GM23338 (cell line): ENCODE data around the gene LYZL2. TPM values are rescaled to one million over a fixed set of nuclear protein-coding genes. Genes with fewer than 3 reads are reported as not detected.

Source experiments
- ATAC-seq: fragments of 200-7000 bp; cut with Tn5 transposase; 3 replicates; pipeline ENCODE4 v1.9.1; 2020
- DNase-seq: peaks from one replicate; pipeline ENCODE4 v3.0.0-alpha.2; 2015; ENCODE audit warnings: low spot score
- H2AFZ ChIP-seq: fragments of 200-600 bp; sonication (generic); 2 replicates; pipeline ENCODE4 v1.8.0; 2016; ENCODE audit warnings: antibody characterized with exemption, mild to moderate bottlenecking, moderate library complexity
- H3F3A ChIP-seq: fragments of 200-600 bp; sonication (generic); replicated peaks from 2 replicates; pipeline ENCODE4 v1.8.0; 2017; ENCODE audit warnings: antibody characterized with exemption, mixed run types, low read depth
- H3K27ac ChIP-seq: fragments of 200-600 bp; sonication (generic); 2 replicates; pipeline ENCODE4 v1.6.1; 2016; ENCODE audit warnings: low read depth
- H3K27me3 ChIP-seq: fragments of 200-600 bp; sonication (generic); 2 replicates; pipeline ENCODE4 v1.8.0; 2016; ENCODE audit warnings: mild to moderate bottlenecking, mixed run types, moderate library complexity; ENCODE audit not compliant: insufficient read depth
- H3K36me3 ChIP-seq: fragments of 200-600 bp; sonication (generic); 2 replicates; pipeline ENCODE4 v1.8.0; 2016; ENCODE audit warnings: mild to moderate bottlenecking; ENCODE audit not compliant: insufficient read depth
- H3K4me1 ChIP-seq: fragments of 200-600 bp; sonication (generic); 2 replicates; pipeline ENCODE4 v1.8.0; 2016; ENCODE audit warnings: mild to moderate bottlenecking, moderate library complexity; ENCODE audit not compliant: insufficient read depth
- H3K4me2 ChIP-seq: fragments of 200-600 bp; sonication (generic); 2 replicates; pipeline ENCODE4 v1.7.1; 2017; ENCODE audit warnings: mixed run types
- H3K4me3 ChIP-seq: fragments of 200-600 bp; sonication (generic); 2 replicates; pipeline ENCODE4 v1.6.1; 2016; ENCODE audit warnings: mixed run types
- H3K79me2 ChIP-seq: fragments of 200-600 bp; sonication (generic); replicated peaks from 2 replicates; pipeline ENCODE4 v1.8.0; 2017; ENCODE audit warnings: mild to moderate bottlenecking; ENCODE audit not compliant: insufficient read depth
- H3K9me2 ChIP-seq: fragments of 200-600 bp; sonication (generic); 2 replicates; pipeline ENCODE4 v1.8.0; 2017; ENCODE audit not compliant: insufficient read depth
- H4K20me1 ChIP-seq: fragments of 200-600 bp; sonication (generic); replicated peaks from 2 replicates; pipeline ENCODE4 v1.8.0; 2017; ENCODE audit warnings: mild to moderate bottlenecking; ENCODE audit not compliant: insufficient read depth
- H3K27ac Mint-ChIP-seq: 2 replicates; pipeline ENCODE4 v1.8.0; 2020; ENCODE audit warnings: inconsistent platforms, mild to moderate bottlenecking, moderate library complexity, mixed read lengths
- H3K27me3 Mint-ChIP-seq: 3 replicates; pipeline ENCODE4 v1.8.0; 2022; ENCODE audit warnings: low read depth, mild to moderate bottlenecking, moderate library complexity, mixed read lengths, inconsistent platforms; ENCODE audit not compliant: insufficient read depth, poor library complexity
- H3K36me3 Mint-ChIP-seq: 3 replicates; pipeline ENCODE4 v1.8.0; 2021; ENCODE audit warnings: low read depth, mild to moderate bottlenecking, inconsistent platforms, moderate library complexity, mixed read lengths
- H3K4me1 Mint-ChIP-seq: 3 replicates; pipeline ENCODE4 v1.8.0; 2020; ENCODE audit warnings: mild to moderate bottlenecking, inconsistent platforms, mixed read lengths
- H3K4me3 Mint-ChIP-seq: 3 replicates; pipeline ENCODE4 v1.8.0; 2021; ENCODE audit warnings: moderate library complexity, mild to moderate bottlenecking, inconsistent platforms, mixed read lengths
- H3K9me3 Mint-ChIP-seq: 3 replicates; pipeline ENCODE4 v1.8.0; 2020; ENCODE audit warnings: moderate library complexity, mild to moderate bottlenecking, inconsistent platforms, mixed read lengths
- CREB1 ChIP-seq: fragments of 250-450 bp; sonication (Bioruptor Pico); IDR thresholded peaks from 2 replicates; pipeline ENCODE4 v1.5.0; 2020; ENCODE audit warnings: low read depth, mild to moderate bottlenecking, moderate library complexity
- CTCF ChIP-seq, 2 experiments: fragments of 200-600 bp in 1 of 2; sonication (generic) in 1 of 2; conservative IDR thresholded peaks; 2 replicates each; pipeline versions ENCODE4 v1.5.1 to v1.6.1; 2016 to 2017; ENCODE audit warnings: antibody characterized with exemption in 2 of 2, low read depth in 2 of 2, mild to moderate bottlenecking in 2 of 2, moderate library complexity in 1 of 2
- ETS1 ChIP-seq: IDR thresholded peaks from 2 replicates; pipeline ENCODE4 v1.6.1; 2016; ENCODE audit warnings: antibody characterized with exemption
- EZH2 ChIP-seq: fragments of 200-600 bp; sonication (generic); IDR thresholded peaks from one replicate; pipeline ENCODE4 v1.8.0; 2017; ENCODE audit warnings: antibody characterized with exemption, mild to moderate bottlenecking, low read depth; ENCODE audit not compliant: unreplicated experiment
- EZH2phosphoT487 ChIP-seq: fragments of 200-600 bp; sonication (generic); IDR thresholded peaks from one replicate; pipeline ENCODE4 v1.8.1; 2018; ENCODE audit warnings: antibody characterized with exemption; ENCODE audit not compliant: unreplicated experiment
- JUNB ChIP-seq: IDR thresholded peaks from one replicate; pipeline ENCODE4 v1.6.1; 2016; ENCODE audit warnings: antibody characterized with exemption; ENCODE audit not compliant: unreplicated experiment
- NANOG ChIP-seq: IDR thresholded peaks from 2 replicates; pipeline ENCODE4 v1.6.1; 2016; ENCODE audit warnings: antibody characterized with exemption, borderline replicate concordance
- POLR2AphosphoS5 ChIP-seq: IDR thresholded peaks from 2 replicates; pipeline ENCODE4 v1.6.1; 2016; ENCODE audit warnings: antibody characterized with exemption, low read depth
- REST ChIP-seq: IDR thresholded peaks from one replicate; pipeline ENCODE4 v1.6.1; 2018; ENCODE audit warnings: antibody characterized with exemption; ENCODE audit not compliant: unreplicated experiment
- STAT1 ChIP-seq: IDR thresholded peaks from one replicate; pipeline ENCODE4 v1.6.1; 2016; ENCODE audit warnings: antibody characterized with exemption; ENCODE audit not compliant: unreplicated experiment
- ZNF114 ChIP-seq: fragments of 250-450 bp; sonication (Bioruptor Pico); IDR thresholded peaks from 2 replicates; pipeline ENCODE4 v1.5.0; 2020; ENCODE audit warnings: mild to moderate bottlenecking, moderate library complexity
- ZNF331 ChIP-seq: fragments of 250-450 bp; sonication (Bioruptor Pico); IDR thresholded peaks from 2 replicates; pipeline ENCODE4 v1.5.0; 2020; ENCODE audit warnings: low read depth, mild to moderate bottlenecking, moderate library complexity
- ZNF462 ChIP-seq: fragments of 250-450 bp; sonication (Bioruptor Pico); IDR thresholded peaks from 2 replicates; pipeline ENCODE4 v1.5.0; 2020; ENCODE audit warnings: mild to moderate bottlenecking, moderate library complexity
- polyA plus RNA-seq: library from polyadenylated mRNA; unstranded; fragments of >200 nt; fragmentation: Nextera tagmentation; extraction: Ambion mirVana; gene quantifications from 2 replicates; pipeline ENCODE4 v1.2.1, GENCODE V29; 2016
- total RNA-seq: library from RNA; depleted of rRNA; stranded (reverse); fragments of >200 nt; shearing (Covaris generic); gene quantifications from 2 replicates; pipeline ENCODE4 v1.2.3, GENCODE V29; 2014

LYZL2 gene
- total and polyA plus RNA-seq, 2 experiments from 2014 or later, result not detected

- Histone ChIP-seq H3K27me3 (peaks cover 6% of the 10 kb centered on the region; the same call in 1 of the 2 replicates), H3F3A (no peaks in the 10 kb centered on the region), H3K79me2 (no peaks in the 10 kb centered on the region), H3K4me1 (peaks cover 8% of the 10 kb centered on the region), H4K20me1 (no peaks in the 10 kb centered on the region), H3K4me2 (no peak overlapping the region), H3K27ac (no peak overlapping the region), H3K36me3 (no peaks in the 10 kb centered on the region), H3K9me2 (no peaks in the 10 kb centered on the region), H3K4me3 (no peak overlapping the region), H2AFZ (no peak overlapping the region)
- H3K9me3 Mint-ChIP-seq, result peaks cover 5% of the 10 kb centered on the region; the same call in 2 of the 3 replicates
- no peak for ATAC-seq
- H3K36me3 Mint-ChIP-seq, result peaks cover 4% of the 10 kb centered on the region; the same call in 1 of the 3 replicates
- peaks cover 29% of the 10 kb centered on the region for H3K4me1 Mint-ChIP-seq
- no peak for TF ChIP-seq ZNF462 (CRISPR knock-in tag)
- no peak for TF ChIP-seq CREB1 (CRISPR knock-in tag)
- no peak for TF ChIP-seq ETS1
- no peak for TF ChIP-seq EZH2
- TF ChIP-seq REST, result no peak
- no peak for TF ChIP-seq POLR2AphosphoS5
- no peak for TF ChIP-seq EZH2phosphoT487
- TF ChIP-seq ZNF114 (CRISPR knock-in tag), result no peak
- TF ChIP-seq STAT1, result no peak
- no peak for TF ChIP-seq CTCF (conservative IDR thresholded peaks at IDR 0.05; ENCODE audit: low read depth in 2 of 2)
- no peak for TF ChIP-seq ZNF331 (CRISPR knock-in tag)
- no peak for TF ChIP-seq NANOG
- no peak for TF ChIP-seq JUNB
- H3K27ac Mint-ChIP-seq, result no peak overlapping the region
- H3K27me3 Mint-ChIP-seq, result peaks cover 21% of the 10 kb centered on the region
- no peak overlapping the region for H3K4me3 Mint-ChIP-seq
- no peak for DNase-seq
These were observed 26.8 kb downstream of the LYZL2 start for GRCh38 chr10:30602747-30603146.
